PFSK-1 (cell line): ENCODE data around the gene SLC10A7.

Source experiments
- FOXP2 ChIP-seq: optimal IDR thresholded peaks from 2 replicates; pipeline ENCODE3; 2011; ENCODE audit warnings: borderline replicate concordance, control low read depth, inconsistent platforms; ENCODE audit not compliant: insufficient read depth; ENCODE audit errors: extremely low read length, extremely low read depth
- POLR2AphosphoS5 ChIP-seq: IDR thresholded peaks from 2 replicates; pipeline ENCODE4 v1.6.1; 2012; ENCODE audit warnings: low read depth, mild to moderate bottlenecking, control low read depth, low read length, moderate library complexity
- REST ChIP-seq, 2 experiments: IDR thresholded peaks; 2 replicates each; pipeline versions ENCODE4 v1.6.1 to v1.8.0; 2011 to 2012; ENCODE audit warnings: low read depth in 2 of 2, low read length in 2 of 2, control low read depth in 1 of 2, inconsistent platforms in 1 of 2, mild to moderate bottlenecking in 1 of 2, moderate library complexity in 1 of 2; ENCODE audit not compliant: insufficient read depth in 1 of 2
- SIN3A ChIP-seq: IDR thresholded peaks from 2 replicates; pipeline ENCODE4 v1.6.1; 2012; ENCODE audit warnings: mild to moderate bottlenecking, low read length, moderate library complexity, borderline replicate concordance; ENCODE audit not compliant: insufficient read depth
- TAF1 ChIP-seq: IDR thresholded peaks from 2 replicates; pipeline ENCODE4 v1.6.1; 2012; ENCODE audit warnings: low read length, control low read depth, borderline replicate concordance; ENCODE audit not compliant: insufficient read depth

SLC10A7 gene

GRCh38 chr4:146417822-146418221 lies 103.9 kb downstream of the SLC10A7 start:
- TF ChIP-seq FOXP2 (no peak), REST (IDR thresholded peaks at IDR 0.05; ENCODE audit: insufficient read depth in 1 of 2, low read depth in 2 of 2, low read length in 2 of 2) (no peak), POLR2AphosphoS5 (no peak), TAF1 (no peak), SIN3A (no peak)

GRCh38 chr4:146415829-146416228 lies 105.9 kb downstream of the SLC10A7 start:
- TF ChIP-seq FOXP2 (no peak), REST (IDR thresholded peaks at IDR 0.05; ENCODE audit: insufficient read depth in 1 of 2, low read depth in 2 of 2, low read length in 2 of 2) (no peak), SIN3A (no peak), POLR2AphosphoS5 (no peak), TAF1 (no peak)

GRCh38 chr4:146407669-146408084 lies 114.1 kb downstream of the SLC10A7 start:
- TF ChIP-seq POLR2AphosphoS5: no peak
- no peak for TF ChIP-seq TAF1
- TF ChIP-seq FOXP2: no peak
- no peak for TF ChIP-seq SIN3A
- TF ChIP-seq REST (IDR thresholded peaks at IDR 0.05; ENCODE audit: insufficient read depth in 1 of 2, low read depth in 2 of 2, low read length in 2 of 2): no peak

- TF ChIP-seq REST (IDR thresholded peaks at IDR 0.05; ENCODE audit: insufficient read depth in 1 of 2, low read depth in 2 of 2, low read length in 2 of 2) (no peak), POLR2AphosphoS5 (no peak), SIN3A (no peak), TAF1 (no peak), FOXP2 (no peak)
Measured at GRCh38 chr4:146407257-146407656, 114.5 kb downstream of the SLC10A7 start.

- TF ChIP-seq POLR2AphosphoS5: no peak
- no peak for TF ChIP-seq REST (IDR thresholded peaks at IDR 0.05; ENCODE audit: insufficient read depth in 1 of 2, low read depth in 2 of 2, low read length in 2 of 2)
- no peak for TF ChIP-seq TAF1
- TF ChIP-seq SIN3A: no peak
- no peak for TF ChIP-seq FOXP2
Measured at GRCh38 chr4:146401274-146401673, 120.5 kb downstream of the SLC10A7 start.
